ENCODE measurements around the gene HACD4.

HACD4 gene

DNA sequence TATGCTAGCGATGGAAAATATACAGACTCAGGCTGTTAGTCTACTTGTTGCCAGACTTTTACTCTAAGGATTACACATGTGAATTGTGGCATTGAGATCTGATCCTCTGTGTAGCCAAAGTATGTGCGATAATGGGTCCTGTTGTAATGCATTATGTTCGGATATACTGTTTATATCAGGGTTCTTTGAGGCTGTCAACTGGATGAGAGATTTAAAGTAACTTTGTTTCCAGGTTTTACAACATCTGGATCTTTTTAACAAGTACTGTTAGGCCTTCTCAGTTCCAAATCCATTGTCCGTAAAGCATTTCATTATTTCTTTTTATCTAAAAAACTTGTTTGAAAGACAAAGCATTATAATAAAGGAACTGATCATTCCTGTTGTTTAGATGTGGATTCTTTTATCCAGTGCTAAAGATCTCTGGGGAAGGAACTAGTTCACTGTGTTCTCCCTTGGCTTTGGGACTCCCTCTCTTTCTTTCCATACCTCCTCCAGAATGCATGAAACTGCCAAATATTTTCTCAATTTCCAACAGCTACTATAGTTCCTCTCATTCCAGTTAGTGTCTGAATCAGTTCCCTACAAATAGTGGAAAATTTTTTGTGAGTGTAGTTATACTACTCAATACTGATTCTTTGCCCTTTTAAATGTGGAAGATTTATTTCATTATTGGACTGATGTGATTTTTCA is 68.8 kb downstream of the HACD4 start:
- DNase-seq: no peak

DNA sequence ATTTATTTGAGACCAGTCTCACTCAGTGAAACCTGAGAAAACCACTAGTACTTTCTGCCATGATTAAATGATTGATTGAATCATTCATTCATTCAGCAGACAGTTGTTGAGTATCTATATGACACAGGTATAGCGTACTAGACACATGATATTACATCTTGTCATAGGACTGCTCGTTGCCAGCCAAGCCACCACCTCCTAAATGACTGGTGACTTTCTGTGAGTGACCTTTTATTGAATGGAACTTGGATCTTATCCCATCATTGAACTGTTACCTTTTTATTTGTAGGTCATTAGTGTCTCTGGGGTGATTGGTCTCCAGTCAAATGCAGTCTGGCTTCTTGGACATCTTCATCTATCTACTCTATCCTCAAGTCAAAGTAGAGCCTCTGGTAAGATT is 80.7 kb downstream of the HACD4 start:
- no peak for DNase-seq

All from central memory CD4-positive, alpha-beta T cell (primary cell).